ENCODE data around the gene UBL7.
"Not testable (repeated sequence)": the region's sequence is repeated elsewhere in the genome, so short reads cannot be mapped to it uniquely, and the experiment has no call there.

- TF ChIP-seq, protein P1, sequence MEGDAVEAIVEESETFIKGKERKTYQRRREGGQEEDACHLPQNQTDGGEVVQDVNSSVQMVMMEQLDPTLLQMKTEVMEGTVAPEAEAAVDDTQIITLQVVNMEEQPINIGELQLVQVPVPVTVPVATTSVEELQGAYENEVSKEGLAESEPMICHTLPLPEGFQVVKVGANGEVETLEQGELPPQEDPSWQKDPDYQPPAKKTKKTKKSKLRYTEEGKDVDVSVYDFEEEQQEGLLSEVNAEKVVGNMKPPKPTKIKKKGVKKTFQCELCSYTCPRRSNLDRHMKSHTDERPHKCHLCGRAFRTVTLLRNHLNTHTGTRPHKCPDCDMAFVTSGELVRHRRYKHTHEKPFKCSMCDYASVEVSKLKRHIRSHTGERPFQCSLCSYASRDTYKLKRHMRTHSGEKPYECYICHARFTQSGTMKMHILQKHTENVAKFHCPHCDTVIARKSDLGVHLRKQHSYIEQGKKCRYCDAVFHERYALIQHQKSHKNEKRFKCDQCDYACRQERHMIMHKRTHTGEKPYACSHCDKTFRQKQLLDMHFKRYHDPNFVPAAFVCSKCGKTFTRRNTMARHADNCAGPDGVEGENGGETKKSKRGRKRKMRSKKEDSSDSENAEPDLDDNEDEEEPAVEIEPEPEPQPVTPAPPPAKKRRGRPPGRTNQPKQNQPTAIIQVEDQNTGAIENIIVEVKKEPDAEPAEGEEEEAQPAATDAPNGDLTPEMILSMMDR (IDR thresholded peaks at IDR 0.05) = not testable (repeated sequence)
- not testable (repeated sequence) for TF ChIP-seq POLR2A, EP300 (IDR thresholded peaks at IDR 0.05)
Measured at GRCh38 chr15:74480364-74480763, 19.4 kb upstream of the UBL7 start.
